Keratinocyte (primary cell): Measurements from ENCODE around the gene DMAC1. TPM values are rescaled to one million over a fixed set of nuclear protein-coding genes. Genes with fewer than 3 reads are reported as not detected.

Experiments
- DNase-seq: peaks from one replicate; pipeline ENCODE4 v3.0.0-alpha.2; 2011; ENCODE audit warnings: low read depth, missing footprints, low spot score
- FAIRE-seq: peaks from 2 replicates; lab custom pipeline; 2011; peaks lifted over from hg19 to GRCh38; lab: Jason Lieb, UNC
- H2AFZ ChIP-seq: 2 replicates; pipeline ENCODE4 v1.6.0; 2012; ENCODE audit warnings: low read length, control low read depth, inconsistent platforms; ENCODE audit not compliant: control insufficient read depth
- H3K27ac ChIP-seq: 2 replicates; pipeline ENCODE4 v1.5.1; 2011; ENCODE audit warnings: low read length; ENCODE audit not compliant: control insufficient read depth, insufficient read depth
- H3K27me3 ChIP-seq: 3 replicates; pipeline ENCODE4 v1.6.0; 2011; ENCODE audit warnings: low read length; ENCODE audit not compliant: control insufficient read depth, insufficient read depth; ENCODE audit errors: extremely low read depth
- H3K36me3 ChIP-seq, 2 experiments: 2 replicates in 1 of 2; 3 replicates in 1 of 2; pipeline ENCODE4 v1.5.1; 2011; ENCODE audit warnings: low read length in 2 of 2, mild to moderate bottlenecking in 1 of 2; ENCODE audit not compliant: control insufficient read depth in 2 of 2, insufficient read depth in 2 of 2; ENCODE audit errors: extremely low read depth in 1 of 2
- H3K4me1 ChIP-seq: 3 replicates; pipeline ENCODE4 v1.5.1; 2011; ENCODE audit warnings: low read length; ENCODE audit not compliant: control insufficient read depth, insufficient read depth; ENCODE audit errors: extremely low read depth
- H3K4me2 ChIP-seq: 3 replicates; pipeline ENCODE4 v1.6.0; 2011; ENCODE audit warnings: low read depth, low read length; ENCODE audit not compliant: control insufficient read depth, insufficient read depth; ENCODE audit errors: extremely low read depth
- H3K4me3 ChIP-seq, 3 experiments: fragments of 200-600 bp in 1 of 3; sonication (generic) in 1 of 3; 2 replicates in 2 of 3; 3 replicates in 1 of 3; pipeline ENCODE4 v1.5.1; 2011 to 2016; ENCODE audit warnings: low read length in 3 of 3, mild to moderate bottlenecking in 3 of 3, control low read depth in 2 of 3, inconsistent platforms in 1 of 3, low read depth in 1 of 3, mixed read lengths in 1 of 3, mixed run types in 1 of 3, moderate library complexity in 1 of 3; ENCODE audit not compliant: control insufficient read depth in 2 of 3, insufficient read depth in 2 of 3; ENCODE audit errors: extremely low read depth in 1 of 3
- H3K79me2 ChIP-seq: 2 replicates; pipeline ENCODE4 v1.6.0; 2012; ENCODE audit warnings: low read length; ENCODE audit not compliant: control insufficient read depth, insufficient read depth
- H3K9ac ChIP-seq: 3 replicates; pipeline ENCODE4 v1.6.0; 2011; ENCODE audit warnings: low read length; ENCODE audit not compliant: control insufficient read depth, insufficient read depth; ENCODE audit errors: extremely low read depth
- H3K9me1 ChIP-seq: 3 replicates; pipeline ENCODE4 v1.6.0; 2011; ENCODE audit warnings: low read length; ENCODE audit not compliant: control insufficient read depth, insufficient read depth; ENCODE audit errors: extremely low read depth
- H3K9me3 ChIP-seq: 2 replicates; pipeline ENCODE4 v1.5.1; 2012; ENCODE audit warnings: low read depth, low read length; ENCODE audit not compliant: control insufficient read depth
- H4K20me1 ChIP-seq: 3 replicates; pipeline ENCODE4 v1.6.0; 2011; ENCODE audit warnings: low read length; ENCODE audit not compliant: control insufficient read depth, insufficient read depth; ENCODE audit errors: extremely low read depth
- EZH2 ChIP-seq: IDR thresholded peaks from one replicate; pipeline ENCODE4 v1.6.1; 2012; ENCODE audit warnings: inconsistent platforms, mild to moderate bottlenecking, low read length, moderate library complexity
- dilution Hi-C: fragments of 300-500 bp; cut with MboI; formaldehyde crosslinking; loops from one replicate; pipeline ENCODE4 v1.7.0; 2020; ENCODE audit warnings: low sequenced_read_pairs; ENCODE audit not compliant: extremely low pct_ligation_motif_present
- polyA plus RNA-seq, 5 experiments: library from polyadenylated mRNA; depleted of rRNA in 3 of 5; stranded (reverse) in 3 of 5; stranded (forward) in 1 of 5; unstranded in 1 of 5; fragments of >200 nt; gene quantifications; 1 replicate in 1 of 5; 2 replicates in 3 of 5; 3 replicates in 1 of 5; pipeline versions ENCODE4 v1.2.1 to v1.2.3, GENCODE V29; 2011 to 2012; ENCODE audit warnings: missing spikeins in 2 of 5, low read depth in 1 of 5, low replicate concordance in 1 of 5
- TF ChIP-seq, protein P1 (sequence below), 3 experiments: IDR thresholded peaks in 1 of 3; conservative IDR thresholded peaks in 1 of 3; optimal IDR thresholded peaks in 1 of 3; 2 replicates in 2 of 3; 3 replicates in 1 of 3; pipeline versions ENCODE3 to v1.5.1; 2011; ENCODE audit warnings: low read length in 3 of 3, mild to moderate bottlenecking in 3 of 3, moderate library complexity in 2 of 3, control low read depth in 1 of 3, inconsistent platforms in 1 of 3; ENCODE audit not compliant: insufficient read depth in 2 of 3; ENCODE audit errors: extremely low read depth in 1 of 3

The DMAC1 gene
- polyA plus RNA-seq, 1 donor (not counting 4 experiments of a cell fraction or from before 2014, with no cell fraction given): 71.4 TPM

DNA sequence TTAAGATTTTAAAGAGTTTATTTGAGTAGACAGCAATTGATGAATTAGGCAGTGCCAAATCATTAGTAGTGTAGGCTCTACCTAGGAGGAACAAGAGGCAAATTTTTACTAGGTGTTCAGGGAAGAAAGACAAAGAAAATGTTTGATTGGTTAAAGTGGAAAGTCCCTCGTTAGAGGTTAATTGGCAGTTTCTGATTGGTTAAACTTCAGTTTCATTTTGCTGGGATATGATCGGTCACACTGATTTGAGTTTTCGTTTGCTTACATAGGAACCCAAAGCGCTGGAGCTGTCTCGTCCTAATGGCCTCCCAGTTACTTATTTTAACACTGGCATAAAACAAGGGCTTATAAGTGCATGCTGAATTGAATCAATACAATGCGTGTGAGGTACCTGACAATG, 15.1 kb downstream of the DMAC1 start:
- Histone ChIP-seq H3K9me3 (no peaks in the 10 kb centered on the region), H4K20me1 (no peaks in the 10 kb centered on the region), H3K9ac (no peak overlapping the region), H3K79me2 (no peaks in the 10 kb centered on the region), H3K4me2 (no peak overlapping the region), H3K27me3 (no peaks in the 10 kb centered on the region), H3K4me1 (peaks cover 2% of the 10 kb centered on the region), H3K4me3 (no peak overlapping the region), H3K9me1 (no peaks in the 10 kb centered on the region), H3K27ac (no peak overlapping the region), H3K36me3 (peaks cover 0 to 7% of the 10 kb centered on the region in 2 experiments), H2AFZ (no peak overlapping the region)
- FAIRE-seq: no peak
- TF ChIP-seq EZH2: no peak
- TF ChIP-seq, protein P1, sequence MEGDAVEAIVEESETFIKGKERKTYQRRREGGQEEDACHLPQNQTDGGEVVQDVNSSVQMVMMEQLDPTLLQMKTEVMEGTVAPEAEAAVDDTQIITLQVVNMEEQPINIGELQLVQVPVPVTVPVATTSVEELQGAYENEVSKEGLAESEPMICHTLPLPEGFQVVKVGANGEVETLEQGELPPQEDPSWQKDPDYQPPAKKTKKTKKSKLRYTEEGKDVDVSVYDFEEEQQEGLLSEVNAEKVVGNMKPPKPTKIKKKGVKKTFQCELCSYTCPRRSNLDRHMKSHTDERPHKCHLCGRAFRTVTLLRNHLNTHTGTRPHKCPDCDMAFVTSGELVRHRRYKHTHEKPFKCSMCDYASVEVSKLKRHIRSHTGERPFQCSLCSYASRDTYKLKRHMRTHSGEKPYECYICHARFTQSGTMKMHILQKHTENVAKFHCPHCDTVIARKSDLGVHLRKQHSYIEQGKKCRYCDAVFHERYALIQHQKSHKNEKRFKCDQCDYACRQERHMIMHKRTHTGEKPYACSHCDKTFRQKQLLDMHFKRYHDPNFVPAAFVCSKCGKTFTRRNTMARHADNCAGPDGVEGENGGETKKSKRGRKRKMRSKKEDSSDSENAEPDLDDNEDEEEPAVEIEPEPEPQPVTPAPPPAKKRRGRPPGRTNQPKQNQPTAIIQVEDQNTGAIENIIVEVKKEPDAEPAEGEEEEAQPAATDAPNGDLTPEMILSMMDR (optimal IDR thresholded peaks at IDR 0.05 in 1 of 3, IDR thresholded peaks at IDR 0.05 in 1 of 3, conservative IDR thresholded peaks at IDR 0.05 in 1 of 3; ENCODE audit: extremely low read depth in 1 of 3, insufficient read depth in 2 of 3, low read length in 3 of 3): no peak
- dilution Hi-C loops: no loop called here
- DNase-seq: no peak

DNA sequence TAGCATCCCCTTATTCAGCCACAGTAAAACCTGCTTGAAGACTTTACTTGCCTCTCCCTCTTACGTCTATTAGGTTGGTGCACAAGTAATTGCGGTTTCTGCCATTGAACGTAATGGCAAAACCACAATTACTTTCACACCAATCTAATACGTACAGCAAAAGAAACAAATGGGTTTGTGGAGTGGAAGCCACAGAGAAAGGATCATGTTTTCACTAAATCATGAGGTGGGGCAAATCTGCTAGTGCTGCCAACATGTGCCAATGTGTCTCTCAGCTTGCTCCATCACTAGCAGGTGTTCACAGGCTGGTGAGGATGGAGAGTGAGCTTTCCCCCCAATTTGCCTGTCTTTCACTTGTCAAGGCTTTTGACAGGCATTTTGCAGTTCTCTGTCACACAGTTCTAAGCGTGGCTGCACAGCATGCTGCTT, 15.9 kb downstream of the DMAC1 start:
- H3K36me3 ChIP-seq: peaks cover 0 to 7% of the 10 kb centered on the region in 2 experiments
- no peak overlapping the region for H3K4me3 ChIP-seq
- no peaks in the 10 kb centered on the region for H3K9me3 ChIP-seq
- H3K9ac ChIP-seq: no peak overlapping the region
- no peak overlapping the region for H3K27ac ChIP-seq
- H4K20me1 ChIP-seq: no peaks in the 10 kb centered on the region
- dilution Hi-C loops: no loop called here
- no peak for TF ChIP-seq EZH2
- TF ChIP-seq, protein P1 (optimal IDR thresholded peaks at IDR 0.05 in 1 of 3, IDR thresholded peaks at IDR 0.05 in 1 of 3, conservative IDR thresholded peaks at IDR 0.05 in 1 of 3; ENCODE audit: extremely low read depth in 1 of 3, insufficient read depth in 2 of 3, low read length in 3 of 3): no peak
- peaks cover 2% of the 10 kb centered on the region for H3K4me1 ChIP-seq
- H2AFZ ChIP-seq: no peak overlapping the region
- no peaks in the 10 kb centered on the region for H3K9me1 ChIP-seq
- no peaks in the 10 kb centered on the region for H3K27me3 ChIP-seq
- DNase-seq (no peak), FAIRE-seq (no peak)
- H3K79me2 ChIP-seq: no peaks in the 10 kb centered on the region
- no peak overlapping the region for H3K4me2 ChIP-seq
